ENCODE data around the gene MRPS12. TPM values are rescaled to one million over a fixed set of nuclear protein-coding genes. Genes with fewer than 3 reads are reported as not detected.
A peak's percentile ranks its signal among the peaks of the same experiment; 100 is the strongest.
"Not testable (repeated sequence)": the region's sequence is repeated elsewhere in the genome, so short reads cannot be mapped to it uniquely, and the experiment has no call there.

Gene MRPS12
- 10 to 100 TPM; 54.8 to 57.5 TPM for total RNA-seq

GRCh38 chr19:38930776-38931520, at the start of gene MRPS12:
MRPS12 (plus strand) TSS chr19:38930944; CDS start chr19:38931295, 351 bp downstream.
- Mint-ChIP-seq H3K4me1 (peaks cover 34% of the 10 kb centered on the region), H3K4me3 (peak within 1 kb of the TSS; percentile 85), H3K9me3 (no peaks in the 10 kb centered on the region), H3K27me3 (no peaks in the 10 kb centered on the region), H3K27ac (peak within 1 kb of the TSS; percentile 93), H3K36me3 (ENCODE audit: low read depth) (peaks cover 32% of the 10 kb centered on the region)
- ChIA-PET CTCF (interaction anchor here (0.7 to 3.0 kb wide), 63 partner anchors 10 to 711 kb away, joined by 3 to 20 read pairs (median 4); partner anchors contain the start of genes ACTN4, CCER2, EIF3K and FAM98C), POLR2A (no interaction called here)
- DNase-seq, result peak; percentile 99

GRCh38 chr19:38883286-38883685, 47.5 kb upstream of the MRPS12 start:
- ChIA-PET POLR2A (no interaction called here), CTCF (interaction anchor here (0.7 to 0.8 kb wide), 2 partner anchors 16 to 18 kb away, joined by 3 read pairs; partner anchors contain the start of genes NFKBIB and SIRT2)
- Mint-ChIP-seq H3K9me3 (no peaks in the 10 kb centered on the region), H3K27me3 (no peaks in the 10 kb centered on the region), H3K27ac (no peak overlapping the region), H3K36me3 (ENCODE audit: low read depth) (peaks cover 10% of the 10 kb centered on the region), H3K4me3 (no peak overlapping the region), H3K4me1 (peaks cover 16% of the 10 kb centered on the region)
- no peak for DNase-seq

GRCh38 chr19:38884691-38885090, 46.1 kb upstream of the MRPS12 start:
- POLR2A ChIA-PET, H3K9me3 Mint-ChIP-seq, H3K27ac Mint-ChIP-seq, H3K4me1 Mint-ChIP-seq, H3K27me3 Mint-ChIP-seq, H3K4me3 Mint-ChIP-seq, DNase-seq: not testable (repeated sequence)
- H3K36me3 Mint-ChIP-seq (ENCODE audit: low read depth), result peaks cover 13% of the 10 kb centered on the region
- CTCF ChIA-PET, result interaction anchor here (0.9 kb wide), 1 partner anchor 115 kb away, joined by 3 read pairs; no protein-coding TSS in a partner anchor

DNA sequence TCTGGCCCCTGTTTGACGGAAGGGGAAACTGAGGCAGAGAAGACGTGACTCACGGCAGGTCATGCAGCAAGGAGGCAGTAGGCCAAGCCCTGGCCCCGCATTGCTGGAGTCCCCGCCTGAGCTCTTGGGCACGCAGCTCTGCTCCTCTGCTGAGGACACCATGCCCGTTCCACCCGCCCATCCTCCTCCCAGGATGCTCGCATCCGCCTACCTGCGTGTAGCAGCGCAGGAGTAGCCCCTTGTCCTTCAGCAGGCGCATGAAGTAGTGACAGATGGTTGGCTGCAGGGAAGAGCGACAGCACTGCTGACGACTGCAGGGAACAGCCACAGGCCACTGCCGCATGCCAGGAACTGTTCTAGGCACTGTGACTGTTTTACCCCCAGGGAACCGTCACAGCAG, 41.9 kb upstream of the MRPS12 start:
- ChIA-PET POLR2A (no interaction called here), CTCF (interaction anchor here (1.4 to 1.6 kb wide), 2 partner anchors 26 to 40 kb away, joined by 3 to 4 read pairs; no protein-coding TSS in a partner anchor)
- Mint-ChIP-seq H3K36me3 (ENCODE audit: low read depth) (peaks cover 6% of the 10 kb centered on the region), H3K9me3 (no peaks in the 10 kb centered on the region), H3K4me3 (no peak overlapping the region), H3K27ac (no peak overlapping the region), H3K4me1 (peaks cover 1% of the 10 kb centered on the region), H3K27me3 (no peaks in the 10 kb centered on the region)
- no peak for DNase-seq

DNA sequence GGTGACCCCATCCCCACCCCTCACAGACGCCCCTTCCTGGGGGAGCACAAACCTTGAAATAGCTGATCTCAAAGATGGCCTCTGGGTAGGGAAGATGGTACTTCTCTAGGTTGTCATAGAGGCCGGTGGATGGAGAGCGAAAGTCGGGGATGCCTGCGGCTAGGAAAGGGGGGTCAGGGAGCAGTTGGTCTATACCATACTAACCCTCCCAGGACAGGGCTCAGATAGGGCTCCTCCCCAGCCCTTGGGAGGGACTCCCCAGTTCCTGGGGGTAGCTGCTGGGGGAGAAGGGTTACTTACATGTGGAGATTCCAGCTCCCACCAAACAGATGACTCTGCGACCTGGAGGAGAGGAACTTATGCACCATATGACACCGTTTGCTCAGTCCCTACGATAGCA, 40.9 kb upstream of the MRPS12 start:
- no peaks in the 10 kb centered on the region for H3K9me3 Mint-ChIP-seq
- H3K27me3 Mint-ChIP-seq, result no peaks in the 10 kb centered on the region
- H3K36me3 Mint-ChIP-seq (ENCODE audit: low read depth), result peaks cover 6% of the 10 kb centered on the region
- ChIA-PET CTCF (interaction anchor here (1.6 kb wide), 1 partner anchor 11 kb away, joined by 7 read pairs; the partner anchor contains the start of gene RINL), POLR2A (interaction anchor here (0.6 kb wide), 1 partner anchor 14 kb away, joined by 3 read pairs; no protein-coding TSS in a partner anchor)
- no peak overlapping the region for H3K4me3 Mint-ChIP-seq
- H3K27ac Mint-ChIP-seq, result no peak overlapping the region
- no peak for DNase-seq
- H3K4me1 Mint-ChIP-seq, result peaks cover 1% of the 10 kb centered on the region

DNA sequence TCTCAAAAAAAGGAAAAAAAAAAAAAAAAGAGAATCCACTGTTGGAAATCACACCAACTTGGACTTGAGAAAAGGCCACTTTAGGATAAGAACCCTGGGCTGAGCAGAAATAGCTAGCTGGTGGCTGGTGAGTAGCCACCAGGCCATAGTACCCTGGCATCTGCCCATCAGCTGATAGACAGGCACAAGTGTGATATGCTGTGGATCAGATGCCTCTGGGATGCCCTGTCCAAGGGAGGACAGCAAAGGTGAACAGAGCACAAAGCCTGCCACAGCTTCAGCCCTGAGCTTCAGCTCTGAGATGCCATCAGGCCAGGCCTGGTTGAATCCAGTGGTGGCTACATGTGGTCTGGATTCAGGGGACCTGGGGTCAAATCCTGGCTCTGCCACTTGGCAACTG, 40.1 kb upstream of the MRPS12 start:
- Mint-ChIP-seq H3K27ac (no peak overlapping the region), H3K27me3 (no peaks in the 10 kb centered on the region), H3K36me3 (ENCODE audit: low read depth) (peaks cover 6% of the 10 kb centered on the region), H3K9me3 (no peaks in the 10 kb centered on the region), H3K4me3 (no peak overlapping the region), H3K4me1 (peaks cover 1% of the 10 kb centered on the region)
- ChIA-PET CTCF (interaction anchor here (0.6 to 1.6 kb wide), 2 partner anchors 11 to 12 kb away, joined by 3 to 7 read pairs; partner anchors contain the start of gene RINL), POLR2A (no interaction called here)
- DNase-seq, result no peak

DNA sequence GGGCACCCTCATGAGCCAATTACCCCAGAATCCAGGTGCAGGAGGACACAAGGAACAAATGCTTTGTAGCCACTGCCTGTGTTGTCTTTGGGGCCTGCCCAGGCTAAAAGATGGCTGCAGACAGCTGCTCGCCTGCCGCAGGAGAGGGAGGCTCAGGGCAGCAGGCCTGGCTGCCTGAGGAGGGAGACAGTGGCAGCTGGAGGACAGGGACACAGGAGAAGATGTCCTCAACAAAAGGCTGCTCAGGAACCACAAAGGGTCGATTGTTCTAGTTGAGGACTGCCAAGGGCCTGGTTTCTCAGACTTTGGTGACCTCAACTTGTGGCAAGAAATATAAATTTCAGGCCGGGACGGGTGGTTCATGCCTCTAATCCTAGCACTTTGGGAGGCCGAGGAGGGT, 39.0 kb upstream of the MRPS12 start:
- Mint-ChIP-seq H3K27ac (no peak overlapping the region), H3K4me3 (no peak overlapping the region), H3K36me3 (ENCODE audit: low read depth) (peaks cover 6% of the 10 kb centered on the region), H3K4me1 (peaks cover 1% of the 10 kb centered on the region), H3K9me3 (no peaks in the 10 kb centered on the region), H3K27me3 (no peaks in the 10 kb centered on the region)
- DNase-seq, result no peak
- ChIA-PET POLR2A (no interaction called here), CTCF (interaction anchor here (0.6 to 0.8 kb wide), 2 partner anchors 16 to 22 kb away, joined by 4 to 5 read pairs; no protein-coding TSS in a partner anchor)

DNA sequence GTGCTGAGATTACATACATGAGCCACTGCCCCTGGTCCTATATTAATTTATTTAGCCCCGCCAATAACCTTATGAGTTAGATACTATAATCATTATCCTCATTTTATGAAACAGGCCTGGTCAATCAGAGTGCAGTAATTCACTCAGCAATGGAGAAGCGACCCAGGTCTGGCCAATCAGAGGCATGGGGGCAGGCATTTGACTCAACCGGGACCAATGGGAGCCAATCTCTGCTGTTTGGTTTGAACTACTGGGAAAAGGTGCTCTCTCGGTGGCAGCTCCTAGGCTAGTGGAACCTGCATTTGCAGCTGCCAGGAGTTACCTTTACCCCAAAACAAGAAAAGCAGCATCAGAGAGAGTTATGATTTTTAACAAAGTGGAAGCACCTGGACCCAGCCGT, 37.9 kb upstream of the MRPS12 start:
- Mint-ChIP-seq H3K36me3 (ENCODE audit: low read depth) (peaks cover 6% of the 10 kb centered on the region), H3K4me1 (peaks cover 5% of the 10 kb centered on the region), H3K27ac (no peak overlapping the region), H3K4me3 (no peak overlapping the region), H3K27me3 (no peaks in the 10 kb centered on the region), H3K9me3 (no peaks in the 10 kb centered on the region)
- POLR2A ChIA-PET, result no interaction called here
- CTCF ChIA-PET, result interaction anchor here (1.1 kb wide), 2 partner anchors 11 to 37 kb away, joined by 3 read pairs; partner anchors contain the start of genes MRPS12 and SARS2
- DNase-seq, result no peak

DNA sequence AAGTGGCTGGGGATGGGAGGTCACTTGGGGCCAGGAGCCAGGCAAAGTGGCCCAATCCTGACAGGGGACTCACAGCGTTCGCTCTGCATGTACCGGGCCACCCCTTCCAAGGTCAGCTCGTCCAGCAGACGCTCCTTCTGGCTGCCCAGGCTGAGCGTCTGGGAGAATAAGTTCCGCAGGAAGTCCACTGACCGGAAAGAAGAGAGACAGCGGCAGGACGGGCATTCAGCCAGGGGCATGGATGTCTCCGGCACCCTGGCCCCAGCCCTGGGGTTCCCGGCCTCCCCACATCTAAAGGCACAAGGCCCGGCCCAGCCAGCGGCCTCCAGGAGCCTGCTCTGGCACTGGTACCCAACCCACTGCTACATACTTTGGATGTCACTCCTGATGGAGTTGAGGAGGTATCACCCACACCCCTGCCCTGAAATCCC, 37.4 kb upstream of the MRPS12 start:
- no peaks in the 10 kb centered on the region for H3K9me3 Mint-ChIP-seq
- peaks cover 5% of the 10 kb centered on the region for H3K36me3 Mint-ChIP-seq (ENCODE audit: low read depth)
- POLR2A ChIA-PET, result no interaction called here
- DNase-seq, result no peak
- H3K4me3 Mint-ChIP-seq, result no peak overlapping the region
- H3K27ac Mint-ChIP-seq, result peak overlapping the region; percentile 5
- H3K4me1 Mint-ChIP-seq, result peaks cover 10% of the 10 kb centered on the region
- H3K27me3 Mint-ChIP-seq, result no peaks in the 10 kb centered on the region
- CTCF ChIA-PET, result interaction anchor here (0.8 to 1.1 kb wide), 3 partner anchors 12 to 37 kb away, joined by 3 to 5 read pairs (median 3); partner anchors contain the start of genes MRPS12 and SARS2

GRCh38 chr19:38894968-38895367, 35.8 kb upstream of the MRPS12 start:
- POLR2A ChIA-PET, result no interaction called here
- Mint-ChIP-seq H3K4me3 (no peak overlapping the region), H3K27me3 (no peaks in the 10 kb centered on the region), H3K27ac (no peak overlapping the region), H3K4me1 (peaks cover 19% of the 10 kb centered on the region), H3K36me3 (ENCODE audit: low read depth) (peaks cover 2% of the 10 kb centered on the region), H3K9me3 (no peaks in the 10 kb centered on the region)
- DNase-seq, result no peak
- CTCF ChIA-PET, result interaction anchor here (1.5 kb wide), 1 partner anchor 16 kb away, joined by 3 read pairs; no protein-coding TSS in a partner anchor

DNA sequence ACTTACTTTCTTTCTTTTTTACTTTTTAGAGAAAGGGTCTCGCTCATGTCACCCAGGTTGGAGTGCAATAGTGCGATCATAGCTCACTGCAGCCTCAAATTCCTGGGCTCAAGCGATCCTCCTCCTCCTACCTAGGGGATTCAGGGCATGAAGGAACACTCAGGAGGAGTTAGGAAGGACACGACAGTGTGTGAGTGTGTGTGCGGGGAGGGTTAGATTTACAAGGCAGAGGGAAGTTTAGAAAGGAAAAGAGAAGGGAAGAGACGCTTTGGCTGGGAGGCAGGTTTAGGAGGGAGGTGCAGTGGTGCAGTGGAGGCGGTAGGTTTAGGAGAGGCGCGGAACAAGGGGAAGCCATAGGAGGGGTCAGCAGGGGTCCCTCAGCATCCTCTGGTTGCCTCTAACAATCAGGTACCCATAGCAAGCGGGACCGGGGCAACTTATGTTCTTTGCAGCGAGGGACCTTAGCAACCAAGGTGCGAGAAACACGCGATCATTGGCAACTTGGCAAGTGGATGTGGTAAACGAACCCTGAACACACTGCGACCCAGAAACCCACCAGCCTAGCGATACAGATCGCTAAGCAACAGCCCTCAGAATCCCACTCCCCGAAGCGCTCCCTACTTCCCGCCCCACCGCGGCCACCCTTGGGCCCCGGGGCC, 31.8 kb upstream of the MRPS12 start:
- Mint-ChIP-seq H3K4me3 (peak overlapping the region; percentile 92), H3K4me1 (peaks cover 35% of the 10 kb centered on the region), H3K9me3 (no peaks in the 10 kb centered on the region), H3K27me3 (no peaks in the 10 kb centered on the region), H3K36me3 (ENCODE audit: low read depth) (peaks cover 9% of the 10 kb centered on the region), H3K27ac (peak overlapping the region; percentile 96)
- CTCF ChIA-PET, result no interaction called here
- DNase-seq, result no peak
- POLR2A ChIA-PET, result no interaction called here

GRCh38 chr19:38899447-38900201, 31.1 kb upstream of the MRPS12 start, which contains the start of the genes NFKBIB and SIRT2:
NFKBIB (plus strand) TSS chr19:38899969; CDS start chr19:38900033, 64 bp downstream.
SIRT2 (minus strand) TSS chr19:38899618; CDS start chr19:38899521, 97 bp downstream.
- H3K4me3 Mint-ChIP-seq, result peak within 1 kb of the TSS; percentile 92
- ChIA-PET CTCF (interaction anchor here (0.6 to 2.3 kb wide), 5 partner anchors 12 to 57 kb away, joined by 3 to 16 read pairs (median 3); partner anchors contain the start of genes MRPS12 and SARS2), POLR2A (interaction anchor here (0.5 kb wide), 1 partner anchor 107 kb away, joined by 3 read pairs; no protein-coding TSS in a partner anchor)
- H3K9me3 Mint-ChIP-seq, result no peaks in the 10 kb centered on the region
- peaks cover 41% of the 10 kb centered on the region for H3K4me1 Mint-ChIP-seq
- peak within 1 kb of the TSS; percentile 96 for H3K27ac Mint-ChIP-seq
- DNase-seq, result peak; percentile 100
- H3K27me3 Mint-ChIP-seq, result no peaks in the 10 kb centered on the region
- H3K36me3 Mint-ChIP-seq (ENCODE audit: low read depth), result peaks cover 16% of the 10 kb centered on the region
